Thymus (tissue), 11 donors: ENCODE results near the gene FDX2. TPM values are rescaled to one million over a fixed set of nuclear protein-coding genes. Genes with fewer than 3 reads are reported as not detected.
"Not testable (repeated sequence)": the region's sequence is repeated elsewhere in the genome, so short reads cannot be mapped to it uniquely, and the experiment has no call there.

ENCODE experiments used
- DNase-seq, 9 donors: peaks; one replicate each; pipeline ENCODE4 v3.0.0-alpha.2; 2013; ENCODE audit warnings: low spot score in 9 of 9, low read depth in 6 of 9, missing footprints in 1 of 9
- H3K27ac ChIP-seq, 2 donors: one replicate each; pipeline ENCODE4 v1.5.1; 2013; ENCODE audit warnings: control low read depth in 1 of 2, low read depth in 1 of 2, low read length in 1 of 2, mild to moderate bottlenecking in 1 of 2, moderate library complexity in 1 of 2
- H3K27me3 ChIP-seq, 2 donors: one replicate each; pipeline ENCODE4 v1.5.1; 2013; ENCODE audit warnings: low read length in 1 of 2; ENCODE audit not compliant: control insufficient read depth in 2 of 2, insufficient read depth in 1 of 2
- H3K36me3 ChIP-seq, 2 donors: one replicate each; pipeline ENCODE4 v1.5.1; 2013; ENCODE audit warnings: low read length in 1 of 2, mild to moderate bottlenecking in 1 of 2, moderate library complexity in 1 of 2; ENCODE audit not compliant: control insufficient read depth in 2 of 2, insufficient read depth in 2 of 2
- H3K4me1 ChIP-seq, 2 donors: one replicate each; pipeline ENCODE4 v1.5.1; 2013; ENCODE audit warnings: low read length in 2 of 2; ENCODE audit not compliant: control insufficient read depth in 2 of 2, insufficient read depth in 2 of 2
- H3K4me3 ChIP-seq, 2 donors: one replicate each; pipeline ENCODE4 v1.5.1; 2013; ENCODE audit warnings: low read length in 2 of 2, control low read depth in 1 of 2, mild to moderate bottlenecking in 1 of 2
- H3K9me3 ChIP-seq, 2 donors: one replicate each; pipeline ENCODE4 v1.5.1; 2013; ENCODE audit warnings: low read length in 1 of 2, mild to moderate bottlenecking in 1 of 2; ENCODE audit not compliant: control insufficient read depth in 2 of 2, insufficient read depth in 1 of 2
- WGBS: extraction: QIAGEN DNeasy Blood & Tissue Kit; methylation state at CpG from one replicate; pipeline ENCODE4 v1.1.7; 2013; 5-methylcytosine and 5-hydroxymethylcytosine counted together
- polyA plus RNA-seq: library from polyadenylated mRNA; stranded (reverse); fragments of 200-250 nt; gene quantifications from one replicate; pipeline ENCODE4 v1.2.3, GENCODE V29; 2013
- total RNA-seq: library from RNA; stranded (reverse); fragments of 120-200 nt; gene quantifications from one replicate; pipeline ENCODE4 v1.2.4, GENCODE V29; 2013
- donor health status: healthy.

The FDX2 gene
- total and polyA plus RNA-seq, 2 donors, result 11.9 to 18.2 TPM

GRCh38 chr19:10352764-10353671, 37.2 kb upstream of the FDX2 start:
- H3K9me3 ChIP-seq, result peaks cover 2 to 3% of the 10 kb centered on the region in 2 donors
- no peak overlapping the region for H3K27ac ChIP-seq
- DNase-seq, result no peak
- no peaks in the 10 kb centered on the region for H3K27me3 ChIP-seq
- H3K4me1 ChIP-seq, result no peaks in the 10 kb centered on the region
- peaks cover 60 to 63% of the 10 kb centered on the region in 2 donors for H3K36me3 ChIP-seq
- no peak overlapping the region for H3K4me3 ChIP-seq
- WGBS, result 95% methylated on average over 63 of the region's 63 CpGs

GRCh38 chr19:10346509-10346908, 30.7 kb upstream of the FDX2 start:
- no peaks in the 10 kb centered on the region for H3K27me3 ChIP-seq
- WGBS, result 93% methylated on average over 10 of the region's 10 CpGs
- DNase-seq, result no peak
- H3K36me3 ChIP-seq, result peaks cover 13 to 16% of the 10 kb centered on the region in 2 donors
- no peak overlapping the region for H3K4me3 ChIP-seq
- H3K27ac ChIP-seq, result no peak overlapping the region
- no peaks in the 10 kb centered on the region for H3K9me3 ChIP-seq
- H3K4me1 ChIP-seq, result no peaks in the 10 kb centered on the region

- Histone ChIP-seq H3K27ac (no peak overlapping the region), H3K4me3 (no peak overlapping the region), H3K27me3 (no peaks in the 10 kb centered on the region), H3K4me1 (peaks cover 3 to 4% of the 10 kb centered on the region in 2 donors), H3K9me3 (no peaks in the 10 kb centered on the region), H3K36me3 (peaks cover 2% of the 10 kb centered on the region in 2 donors)
- no peak for DNase-seq
- WGBS, result 96% methylated on average over 10 of the region's 10 CpGs
Measured at GRCh38 chr19:10344780-10345179, 29.0 kb upstream of the FDX2 start.

GRCh38 chr19:10343495-10343894, 27.7 kb upstream of the FDX2 start:
- no peaks in the 10 kb centered on the region for H3K36me3 ChIP-seq
- WGBS, result 97% methylated on average over 2 of the region's 2 CpGs
- H3K4me3 ChIP-seq, result no peak overlapping the region
- no peaks in the 10 kb centered on the region for H3K27me3 ChIP-seq
- no peak overlapping the region for H3K27ac ChIP-seq
- no peaks in the 10 kb centered on the region for H3K9me3 ChIP-seq
- peaks cover 13 to 17% of the 10 kb centered on the region in 2 donors for H3K4me1 ChIP-seq
- no peak for DNase-seq

- DNase-seq, result no peak
- H3K27me3 ChIP-seq, result no peaks in the 10 kb centered on the region
- 92% methylated on average over 5 of the region's 5 CpGs for WGBS
- H3K4me3 ChIP-seq, result peak overlapping the region in 1 of 2 donors; percentile 62
- H3K9me3 ChIP-seq, result peaks cover 0 to under 1% of the 10 kb centered on the region in 2 donors
- H3K4me1 ChIP-seq, result peaks cover 13 to 23% of the 10 kb centered on the region in 2 donors
- peaks cover 10% of the 10 kb centered on the region in 2 donors for H3K36me3 ChIP-seq
- H3K27ac ChIP-seq, result peak overlapping the region; percentile 48 to 80
Measured at GRCh38 chr19:10339977-10340376, 24.2 kb upstream of the FDX2 start.

GRCh38 chr19:10339380-10339960, 23.7 kb upstream of the FDX2 start, which contains the start of gene ICAM3:
ICAM3 (minus strand) TSS chr19:10339624; CDS start chr19:10339614, 10 bp downstream.
- Histone ChIP-seq H3K9me3 (peaks cover 0 to 4% of the 10 kb centered on the region in 2 donors), H3K27me3 (no peaks in the 10 kb centered on the region), H3K4me3 (peak within 1 kb of the TSS; percentile 62 to 63), H3K27ac (peak within 1 kb of the TSS; percentile 48 to 80), H3K36me3 (peaks cover 12 to 15% of the 10 kb centered on the region in 2 donors), H3K4me1 (peaks cover 13 to 28% of the 10 kb centered on the region in 2 donors)
- WGBS, result 2% methylated on average over 14 of the region's 14 CpGs
- peak in 7 of 9 donors; percentile 31 to 83 (median 60) for DNase-seq

GRCh38 chr19:10338940-10339339, 23.1 kb upstream of the FDX2 start:
- DNase-seq, result no peak
- 55% methylated on average over 6 of the region's 6 CpGs for WGBS
- Histone ChIP-seq H3K27ac (peak overlapping the region; percentile 48 to 80), H3K9me3 (peaks cover 0 to 4% of the 10 kb centered on the region in 2 donors), H3K36me3 (peaks cover 13 to 18% of the 10 kb centered on the region in 2 donors), H3K27me3 (no peaks in the 10 kb centered on the region), H3K4me1 (peaks cover 17 to 33% of the 10 kb centered on the region in 2 donors), H3K4me3 (peak overlapping the region; percentile 62 to 63)

GRCh38 chr19:10336725-10337124, 20.9 kb upstream of the FDX2 start:
- not testable (repeated sequence) for H3K27me3 ChIP-seq, H3K27ac ChIP-seq, H3K4me3 ChIP-seq, H3K9me3 ChIP-seq, DNase-seq
- Histone ChIP-seq H3K36me3 (peaks cover 18 to 23% of the 10 kb centered on the region in 2 donors), H3K4me1 (peaks cover 31 to 47% of the 10 kb centered on the region in 2 donors)
- 97% methylated on average over 9 of the region's 9 CpGs for WGBS
